Endothelial cell of umbilical vein (primary cell): Measurements from ENCODE around the gene LPCAT3.

Experiments
- CTCF ChIP-seq, 2 donors: IDR thresholded peaks; 1 replicate in 1 of 2; 2 replicates in 1 of 2; pipeline ENCODE4 v1.5.1; 2011; ENCODE audit warnings: low read length in 2 of 2, mild to moderate bottlenecking in 2 of 2, moderate library complexity in 2 of 2, control low read depth in 1 of 2, inconsistent platforms in 1 of 2, low read depth in 1 of 2; ENCODE audit not compliant: insufficient read depth in 1 of 2; ENCODE audit errors: extremely low read depth in 1 of 2
- EZH2 ChIP-seq: IDR thresholded peaks from 2 replicates; pipeline ENCODE4 v1.6.1; 2012; ENCODE audit warnings: borderline replicate concordance, low read depth, mild to moderate bottlenecking, moderate library complexity, low read length, inconsistent platforms; ENCODE audit not compliant: severe bottlenecking
- POLR2A ChIP-seq: IDR thresholded peaks from 2 replicates; pipeline ENCODE4 v1.6.1; 2012; ENCODE audit warnings: low read depth, mild to moderate bottlenecking, control low read depth, low read length

GRCh38 chr12:6936636-6937480, 81.4 kb downstream of the LPCAT3 start:
- TF ChIP-seq POLR2A (no peak), CTCF (IDR thresholded peaks at IDR 0.05; ENCODE audit: extremely low read depth in 1 of 2, insufficient read depth in 1 of 2, low read depth in 1 of 2, low read length in 2 of 2) (no peak), EZH2 (no peak)
